BLaER1 (cell line): ENCODE measurements around the gene PTTG1IP.

Source experiments
- H3K27ac ChIP-seq: shearing (Covaris generic); formaldehyde crosslinking; 2 replicates; pipeline ENCODE4 v1.8.1; 2022
- H3K27me3 ChIP-seq: shearing (Covaris generic); formaldehyde crosslinking; 2 replicates; pipeline ENCODE4 v1.8.1; 2022
- H3K36me3 ChIP-seq: shearing (Covaris generic); formaldehyde crosslinking; 2 replicates; pipeline ENCODE4 v1.8.1; 2022
- H3K4me1 ChIP-seq: shearing (Covaris generic); formaldehyde crosslinking; 2 replicates; pipeline ENCODE4 v1.8.1; 2022
- H3K4me2 ChIP-seq: shearing (Covaris generic); formaldehyde crosslinking; 2 replicates; pipeline ENCODE4 v1.8.1; 2022
- H3K4me3 ChIP-seq: shearing (Covaris generic); formaldehyde crosslinking; 2 replicates; pipeline ENCODE4 v1.8.1; 2022
- H3K9ac ChIP-seq: shearing (Covaris generic); formaldehyde crosslinking; 2 replicates; pipeline ENCODE4 v1.8.1; 2022
- H3K9me3 ChIP-seq: shearing (Covaris generic); formaldehyde crosslinking; 2 replicates; pipeline ENCODE4 v1.8.1; 2022
- H4K20me1 ChIP-seq: shearing (Covaris generic); formaldehyde crosslinking; 2 replicates; pipeline ENCODE4 v1.8.1; 2022
- Cebpa-rat ChIP-seq: shearing (Covaris generic); IDR thresholded peaks from 2 replicates; pipeline ENCODE4 v1.8.1; 2022

The PTTG1IP gene

DNA sequence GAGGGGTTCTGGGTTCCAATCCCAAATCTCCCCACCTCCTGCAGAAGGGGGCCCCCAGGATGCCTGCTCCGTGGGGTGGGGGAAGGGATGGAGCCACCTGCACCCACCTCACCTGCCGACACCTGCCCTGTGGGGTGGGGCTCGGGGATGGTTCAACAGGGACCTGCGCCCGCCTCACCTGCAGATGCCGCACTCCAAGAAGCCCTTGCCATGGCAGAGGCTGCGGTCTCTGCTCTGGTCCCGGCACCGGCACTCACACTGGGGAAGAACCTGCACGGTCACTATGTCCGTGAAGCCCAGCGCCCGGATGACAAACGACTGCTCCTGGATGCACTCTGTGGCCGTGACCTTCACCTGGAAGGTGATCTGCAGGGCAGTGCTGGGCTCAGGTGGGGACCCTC is 18.1 kb upstream of the PTTG1IP start:
- H3K4me2 ChIP-seq: peak overlapping the region; percentile 40
- H3K4me1 ChIP-seq: peaks cover 81% of the 10 kb centered on the region
- TF ChIP-seq Cebpa-rat: no peak
- H3K27ac ChIP-seq: no peak overlapping the region
- no peaks in the 10 kb centered on the region for H3K27me3 ChIP-seq
- H3K36me3 ChIP-seq: peaks cover 4% of the 10 kb centered on the region; the same call in 1 of the 2 replicates
- H3K9me3 ChIP-seq: no peaks in the 10 kb centered on the region
- H4K20me1 ChIP-seq: 0 out of 2 replicates have a peak, but pooled peaks cover 35% of the 10 kb centered on the region
- no peak overlapping the region for H3K4me3 ChIP-seq
- H3K9ac ChIP-seq: no peak overlapping the region

DNA sequence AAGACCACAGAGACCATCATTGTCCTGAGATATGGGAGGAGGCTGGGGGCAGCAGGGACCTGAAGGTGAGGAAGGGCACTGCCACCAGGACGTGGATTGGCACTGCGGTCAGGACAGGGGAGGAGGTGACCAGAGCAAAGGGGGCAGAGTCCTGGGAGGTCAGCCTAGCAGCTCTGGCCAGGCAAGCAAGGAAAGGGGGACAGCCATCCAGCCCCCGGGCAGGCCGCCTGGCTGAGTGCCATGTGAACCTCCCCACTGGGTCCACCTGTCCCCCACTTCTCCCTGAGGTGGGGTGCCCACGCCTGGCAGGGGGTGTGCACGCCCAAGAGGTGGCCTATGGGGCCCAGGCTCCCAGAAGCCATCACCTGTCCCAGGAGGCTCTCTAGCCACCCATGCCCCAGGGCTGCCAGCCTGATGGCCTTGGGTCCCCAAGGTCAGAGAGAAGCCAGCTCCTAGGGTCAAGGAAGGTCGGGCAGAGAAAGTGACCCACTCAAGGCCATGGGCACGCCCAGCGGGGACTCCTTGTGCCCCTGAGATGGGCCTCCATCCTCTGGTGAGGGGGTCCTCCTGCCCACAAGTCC is 17.6 kb upstream of the PTTG1IP start:
- H3K27ac ChIP-seq: no peak overlapping the region

DNA sequence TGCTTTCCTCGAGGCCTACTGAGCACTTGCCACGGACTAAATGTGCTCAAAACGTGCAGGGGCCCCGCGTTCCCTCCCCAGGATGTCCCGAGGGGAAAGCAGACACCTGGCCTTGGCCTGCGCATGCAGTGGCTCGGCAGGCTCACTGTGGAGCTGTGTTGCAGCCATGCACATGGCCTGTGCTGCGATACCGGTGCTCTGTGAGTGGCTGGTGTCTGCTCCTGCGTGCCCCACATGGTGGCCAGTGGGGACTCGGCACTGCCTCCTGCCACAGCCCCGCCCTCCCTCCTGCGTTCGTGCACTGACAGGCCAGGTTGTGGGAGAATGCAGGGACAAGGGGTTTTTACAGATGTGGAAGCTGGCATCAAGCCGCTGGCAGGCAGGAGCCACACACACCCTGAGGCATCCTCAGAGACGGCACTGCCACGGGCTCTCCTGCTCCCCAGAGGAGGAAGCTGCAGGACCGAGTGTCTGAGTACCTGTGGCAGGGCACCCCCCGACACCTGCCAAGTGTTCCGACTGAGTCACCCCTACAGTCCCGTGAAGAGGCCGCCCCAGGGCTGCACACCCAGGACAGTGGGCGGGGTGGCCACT is 16.9 kb upstream of the PTTG1IP start:
- Histone ChIP-seq H4K20me1 (0 out of 2 replicates have a peak, but pooled peaks cover 35% of the 10 kb centered on the region), H3K9ac (no peak overlapping the region), H3K4me2 (peak overlapping the region; percentile 81), H3K36me3 (peaks cover 14% of the 10 kb centered on the region; the same call in 1 of the 2 replicates), H3K4me3 (no peak overlapping the region), H3K9me3 (no peaks in the 10 kb centered on the region), H3K27ac (no peak overlapping the region), H3K4me1 (peaks cover 80% of the 10 kb centered on the region), H3K27me3 (no peaks in the 10 kb centered on the region)
- no peak for TF ChIP-seq Cebpa-rat

More for the DNA sequence above, 17.6 kb upstream of the PTTG1IP start:
- no peak for TF ChIP-seq Cebpa-rat
- no peaks in the 10 kb centered on the region for H3K9me3 ChIP-seq
- peak overlapping the region; percentile 81 for H3K4me2 ChIP-seq
- peaks cover 10% of the 10 kb centered on the region; the same call in 1 of the 2 replicates for H3K36me3 ChIP-seq
- H3K9ac ChIP-seq: no peak overlapping the region
- no peaks in the 10 kb centered on the region for H3K27me3 ChIP-seq
- H3K4me3 ChIP-seq: no peak overlapping the region
- peaks cover 81% of the 10 kb centered on the region for H3K4me1 ChIP-seq
- 0 out of 2 replicates have a peak, but pooled peaks cover 35% of the 10 kb centered on the region for H4K20me1 ChIP-seq

DNA sequence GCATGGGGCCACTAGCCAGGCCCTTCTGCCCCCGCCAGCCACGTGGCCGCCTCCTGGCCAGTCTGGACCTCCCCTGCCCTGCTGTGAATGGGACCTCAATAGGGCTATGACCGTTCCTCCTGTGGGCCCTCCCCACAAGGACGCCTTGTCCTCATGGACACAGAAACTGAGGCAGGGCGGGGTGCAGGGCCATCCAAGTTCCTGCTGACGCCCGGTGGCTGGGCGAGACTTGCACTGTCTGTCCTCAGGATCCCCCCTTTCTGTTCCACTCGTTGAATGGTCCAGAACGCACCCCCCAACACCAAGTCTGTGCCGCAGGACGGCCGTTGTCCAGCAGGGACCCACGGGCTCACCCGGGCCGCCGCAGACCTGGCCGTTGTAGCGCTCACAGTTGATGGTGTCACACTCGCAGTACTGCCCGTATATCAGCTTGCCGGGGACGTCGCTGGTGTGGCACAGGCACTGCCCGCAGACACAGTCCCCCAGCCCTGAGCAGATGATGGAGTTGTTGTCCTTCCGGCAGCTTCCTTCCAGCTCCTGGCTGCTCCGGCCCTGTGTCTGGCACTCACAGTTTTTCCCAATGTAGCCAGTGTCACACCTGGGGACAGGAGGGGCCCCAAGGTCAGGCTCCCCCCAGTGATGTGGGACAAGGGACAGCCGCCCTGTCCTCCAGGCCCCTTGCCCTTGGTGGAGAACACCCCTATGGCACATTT is 16.3 kb upstream of the PTTG1IP start:
- no peak for TF ChIP-seq Cebpa-rat
- no peaks in the 10 kb centered on the region for H3K9me3 ChIP-seq
- H3K27ac ChIP-seq: no peak overlapping the region
- no peak overlapping the region for H3K4me3 ChIP-seq
- peaks cover 14% of the 10 kb centered on the region; the same call in 1 of the 2 replicates for H3K36me3 ChIP-seq
- peaks cover 73% of the 10 kb centered on the region for H3K4me1 ChIP-seq
- H3K27me3 ChIP-seq: no peaks in the 10 kb centered on the region
- peak overlapping the region; percentile 81 for H3K4me2 ChIP-seq
- 0 out of 2 replicates have a peak, but pooled peaks cover 35% of the 10 kb centered on the region for H4K20me1 ChIP-seq
- no peak overlapping the region for H3K9ac ChIP-seq

DNA sequence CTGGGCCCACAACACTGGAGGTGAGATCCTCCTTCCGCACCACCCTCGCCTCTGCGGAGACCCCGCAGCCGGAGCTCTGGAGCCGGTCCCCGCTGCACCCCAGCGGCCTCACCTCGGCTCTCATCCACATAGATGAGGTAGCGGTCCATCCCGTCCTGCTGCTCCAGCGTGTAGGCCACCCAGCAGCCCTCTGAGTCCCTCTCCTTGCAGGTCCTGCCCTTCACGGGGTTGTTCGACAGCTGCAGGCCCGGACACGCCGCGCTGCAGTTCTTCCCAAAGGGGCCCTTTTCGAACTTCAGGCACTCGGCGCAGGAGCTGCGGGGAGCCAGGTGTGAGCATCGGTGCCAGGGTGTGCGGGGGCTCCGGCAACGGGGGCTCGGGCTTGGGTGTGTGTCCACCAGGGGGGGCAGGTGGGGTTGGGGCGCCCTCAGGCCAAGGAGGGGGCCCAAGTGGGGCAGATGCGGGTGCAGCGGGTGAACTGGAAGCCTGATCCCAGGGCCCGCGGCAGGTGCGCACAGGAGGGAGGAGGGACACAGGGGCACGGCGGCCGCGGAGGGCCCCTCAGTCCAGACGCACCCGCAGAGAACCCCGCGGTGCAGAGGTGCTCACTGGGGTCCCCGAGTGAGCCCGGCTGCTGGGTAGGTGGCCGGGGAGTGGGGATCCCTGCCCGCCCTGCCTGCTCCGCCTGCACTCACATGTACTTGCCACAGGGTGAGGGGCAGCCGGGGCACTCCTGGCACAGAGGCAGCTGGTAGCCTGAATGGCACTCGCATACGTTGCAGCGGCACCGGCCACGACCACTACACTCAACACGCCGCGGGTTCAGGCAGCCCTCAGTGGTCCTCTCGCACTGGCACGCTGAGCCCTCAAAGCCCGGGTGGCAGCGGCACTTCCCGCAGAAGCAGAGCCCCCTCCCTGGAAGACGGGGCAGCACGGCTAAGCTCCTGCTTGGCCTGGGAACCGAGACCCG is 15.4 kb upstream of the PTTG1IP start:
- H3K4me1 ChIP-seq: peaks cover 64% of the 10 kb centered on the region
- no peak overlapping the region for H3K27ac ChIP-seq
- H3K9ac ChIP-seq: no peak overlapping the region
- H3K36me3 ChIP-seq: peaks cover 14% of the 10 kb centered on the region; the same call in 1 of the 2 replicates
- peak overlapping the region; percentile 69 for H3K4me2 ChIP-seq
- no peak overlapping the region for H3K4me3 ChIP-seq
- H3K27me3 ChIP-seq: 0 out of 2 replicates have a peak, but pooled peaks cover 5% of the 10 kb centered on the region
- TF ChIP-seq Cebpa-rat: no peak
- H4K20me1 ChIP-seq: 0 out of 2 replicates have a peak, but pooled peaks cover 35% of the 10 kb centered on the region
- no peaks in the 10 kb centered on the region for H3K9me3 ChIP-seq

DNA sequence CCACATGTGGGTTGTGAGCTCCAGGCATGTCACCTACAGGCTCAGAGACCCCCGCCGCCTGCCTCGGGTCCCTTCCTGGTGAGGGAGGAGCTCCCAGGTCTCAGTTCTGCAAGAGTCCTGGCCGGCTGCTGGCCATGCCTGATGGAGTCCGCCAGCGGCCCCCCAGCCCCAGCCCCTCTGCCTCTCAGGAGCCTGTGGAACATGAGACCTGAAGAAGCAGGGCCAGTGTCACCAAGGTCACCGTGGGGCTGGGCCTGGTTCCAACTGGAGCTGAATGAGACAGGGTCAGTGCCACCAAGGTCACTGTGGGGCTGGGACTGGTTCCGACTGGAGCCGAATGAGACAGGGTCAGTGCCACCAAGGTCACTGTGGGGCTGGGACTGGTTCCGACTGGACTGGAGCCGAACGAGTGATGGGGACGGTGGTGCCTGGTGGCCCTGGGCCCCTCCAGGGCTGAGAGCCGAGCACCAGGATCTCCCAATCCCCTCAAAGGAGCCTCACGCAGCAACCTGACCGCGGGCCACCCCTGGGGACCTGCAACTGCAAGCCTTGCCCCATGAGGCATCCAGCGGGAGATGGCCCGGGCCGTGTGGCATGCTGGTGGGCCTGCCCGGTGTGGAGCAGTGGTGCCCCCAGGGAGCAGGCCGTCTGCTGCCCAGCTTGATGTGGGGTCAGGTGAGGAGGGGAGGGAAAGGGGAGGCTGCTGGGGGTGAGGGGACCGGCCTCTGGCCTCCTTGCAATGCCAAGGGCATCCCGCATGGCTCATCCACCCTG is 14.5 kb upstream of the PTTG1IP start:
- Histone ChIP-seq H3K27ac (no peak overlapping the region), H3K36me3 (peaks cover 14% of the 10 kb centered on the region; the same call in 1 of the 2 replicates), H3K9me3 (no peaks in the 10 kb centered on the region), H3K9ac (0 out of 2 replicates have a peak overlapping the region, but pooled peaks have one; percentile 5), H3K4me1 (peaks cover 62% of the 10 kb centered on the region), H3K27me3 (0 out of 2 replicates have a peak, but pooled peaks cover 5% of the 10 kb centered on the region), H3K4me3 (no peak overlapping the region), H4K20me1 (0 out of 2 replicates have a peak, but pooled peaks cover 28% of the 10 kb centered on the region), H3K4me2 (peak overlapping the region; percentile 69)
- no peak for TF ChIP-seq Cebpa-rat

DNA sequence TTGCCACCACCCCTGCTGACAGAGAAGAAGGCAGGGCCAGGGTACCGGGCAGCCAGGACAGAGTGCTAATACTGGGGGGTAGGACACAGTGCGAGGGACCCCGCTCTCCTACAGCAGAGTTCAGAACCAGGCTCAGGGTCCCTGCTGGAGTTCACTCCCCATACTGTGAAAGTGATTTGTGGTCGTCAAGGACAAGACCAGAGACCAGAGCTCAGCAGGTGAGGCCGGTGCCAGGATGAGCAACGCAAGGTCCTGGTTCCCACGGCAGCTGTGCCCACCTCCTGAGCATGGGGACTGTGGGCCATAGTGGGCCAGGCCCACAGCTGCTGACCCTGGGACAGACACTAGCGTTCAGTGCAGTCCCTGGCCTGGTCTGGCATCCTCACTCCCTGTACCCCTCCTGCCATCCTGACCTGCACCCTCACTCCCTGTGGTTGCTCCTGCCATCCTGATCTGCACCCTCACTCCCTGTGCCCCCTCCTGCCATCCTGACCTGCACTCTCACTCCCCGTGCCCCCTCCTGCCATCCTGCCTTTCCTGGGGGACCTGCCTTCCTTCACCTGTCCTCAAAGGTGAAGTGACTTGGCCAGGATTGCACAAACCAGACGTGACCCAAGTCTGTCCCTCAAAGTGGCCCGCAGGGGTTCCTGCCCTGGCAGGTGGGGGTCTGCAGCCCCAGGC is 13.8 kb upstream of the PTTG1IP start:
- Histone ChIP-seq H3K4me1 (peaks cover 62% of the 10 kb centered on the region), H3K27me3 (0 out of 2 replicates have a peak, but pooled peaks cover 5% of the 10 kb centered on the region)

More for the DNA sequence above, 13.8 kb upstream of the PTTG1IP start:
- H3K9ac ChIP-seq: no peak overlapping the region
- 0 out of 2 replicates have a peak, but pooled peaks cover 26% of the 10 kb centered on the region for H4K20me1 ChIP-seq
- TF ChIP-seq Cebpa-rat: no peak
- H3K4me2 ChIP-seq: peak overlapping the region; percentile 69
- H3K9me3 ChIP-seq: no peaks in the 10 kb centered on the region
- H3K4me3 ChIP-seq: no peak overlapping the region
- no peak overlapping the region for H3K27ac ChIP-seq
- H3K36me3 ChIP-seq: peaks cover 14% of the 10 kb centered on the region; the same call in 1 of the 2 replicates
